Activated naive CD4-positive, alpha-beta T cell treated with anti-CD3 and anti-CD28 coated beads, Interleukin-2, amount 50 U/mL, for 24 hours (primary cell): ENCODE measurements around the gene RPP21.

Experiments used
- H3K27ac Mint-ChIP-seq: one replicate; pipeline ENCODE4 v1.8.0; 2021; ENCODE audit warnings: mild to moderate bottlenecking, mixed read lengths
- H3K27me3 Mint-ChIP-seq: one replicate; pipeline ENCODE4 v1.8.0; 2021; ENCODE audit warnings: mixed read lengths
- H3K36me3 Mint-ChIP-seq: one replicate; pipeline ENCODE4 v1.8.0; 2021; ENCODE audit warnings: mixed read lengths
- H3K4me1 Mint-ChIP-seq: one replicate; pipeline ENCODE4 v1.8.0; 2021; ENCODE audit warnings: mixed read lengths
- H3K4me3 Mint-ChIP-seq: one replicate; pipeline ENCODE4 v1.8.0; 2021; ENCODE audit warnings: mild to moderate bottlenecking, mixed read lengths
- H3K9me3 Mint-ChIP-seq: one replicate; pipeline ENCODE4 v1.8.0; 2021; ENCODE audit warnings: mixed read lengths

The RPP21 gene

GRCh38 chr6:30344868-30345671, at the start of gene RPP21:
RPP21 (plus strand) TSS chr6:30345156; CDS start chr6:30345172, 16 bp downstream.
- Mint-ChIP-seq H3K9me3 (no peaks in the 10 kb centered on the region), H3K4me1 (peaks cover 48% of the 10 kb centered on the region), H3K36me3 (peaks cover 11% of the 10 kb centered on the region), H3K4me3 (peak within 1 kb of the TSS; percentile 90), H3K27me3 (no peaks in the 10 kb centered on the region), H3K27ac (peak within 1 kb of the TSS; percentile 82)

DNA sequence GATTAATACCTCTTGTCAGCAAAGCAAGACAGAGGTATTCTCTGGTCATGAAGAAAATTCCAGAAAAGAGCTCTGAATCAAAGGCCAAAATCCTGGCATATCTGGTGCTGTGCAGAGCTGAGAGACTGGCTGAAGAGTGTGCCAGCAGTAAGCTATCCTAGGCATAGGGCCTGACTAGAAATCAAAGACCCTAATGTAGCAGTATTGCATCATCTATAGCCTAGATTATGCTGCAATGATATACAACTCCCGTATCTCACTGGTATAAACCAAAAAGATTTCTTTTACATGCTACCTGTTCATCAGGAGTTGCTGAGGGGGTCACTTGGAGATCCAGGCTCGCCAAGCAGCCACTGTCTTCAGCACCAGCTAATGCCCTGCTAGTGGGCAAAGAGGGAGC, 49.1 kb upstream of the RPP21 start:
- Mint-ChIP-seq H3K36me3 (peaks cover 19% of the 10 kb centered on the region), H3K4me1 (peaks cover 8% of the 10 kb centered on the region), H3K27me3 (no peaks in the 10 kb centered on the region), H3K9me3 (peaks cover 6% of the 10 kb centered on the region), H3K4me3 (no peak overlapping the region), H3K27ac (no peak overlapping the region)

- H3K36me3 Mint-ChIP-seq, result peaks cover 57% of the 10 kb centered on the region
- peak overlapping the region; percentile 23 for H3K27ac Mint-ChIP-seq
- no peaks in the 10 kb centered on the region for H3K27me3 Mint-ChIP-seq
- peaks cover 52% of the 10 kb centered on the region for H3K4me1 Mint-ChIP-seq
- H3K9me3 Mint-ChIP-seq, result peaks cover 16% of the 10 kb centered on the region
- H3K4me3 Mint-ChIP-seq, result no peak overlapping the region
Observed at GRCh38 chr6:30304002-30304401, 41.0 kb upstream of the RPP21 start.

DNA sequence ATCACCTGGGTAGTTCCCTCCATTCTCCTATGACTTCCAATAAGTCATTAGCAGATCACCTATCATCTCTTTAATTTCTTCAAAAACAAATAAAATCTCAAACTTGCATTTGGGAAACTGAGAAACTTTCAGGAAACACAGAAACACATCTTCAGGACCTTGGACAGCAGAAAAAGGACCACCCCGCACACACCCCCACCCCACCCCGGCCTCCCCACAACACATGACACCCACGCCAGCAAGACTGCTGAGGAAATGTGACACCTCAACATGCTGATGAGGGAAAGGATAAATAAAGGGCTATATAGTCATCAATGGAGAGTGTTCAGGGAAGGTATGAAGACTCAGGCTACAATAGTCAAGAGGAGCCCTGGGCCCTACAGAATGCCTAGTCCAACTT, 33.9 kb upstream of the RPP21 start:
- H3K36me3 Mint-ChIP-seq, result peaks cover 37% of the 10 kb centered on the region
- H3K27me3 Mint-ChIP-seq, result no peaks in the 10 kb centered on the region
- H3K4me1 Mint-ChIP-seq, result peaks cover 55% of the 10 kb centered on the region
- no peaks in the 10 kb centered on the region for H3K9me3 Mint-ChIP-seq
- no peak overlapping the region for H3K27ac Mint-ChIP-seq
- no peak overlapping the region for H3K4me3 Mint-ChIP-seq

DNA sequence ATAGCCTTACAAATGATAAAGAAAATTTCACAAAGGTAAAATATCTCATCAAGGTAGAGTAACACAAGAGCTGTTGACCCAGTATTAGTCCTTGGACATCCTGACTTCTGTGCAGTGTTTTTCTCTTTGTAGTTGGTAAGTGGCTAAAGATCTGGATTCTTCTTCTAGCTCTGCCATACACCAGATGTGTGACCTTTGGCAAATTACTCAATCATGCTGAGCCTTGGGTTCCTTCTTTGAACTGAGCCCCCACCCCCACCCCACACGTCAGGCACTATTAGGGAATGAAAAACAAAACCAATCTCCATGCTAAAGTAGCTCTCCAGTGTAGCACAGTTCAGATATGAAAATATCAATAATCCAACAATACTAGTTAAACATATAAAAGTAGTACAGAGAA, 33.3 kb upstream of the RPP21 start:
- Mint-ChIP-seq H3K27ac (no peak overlapping the region), H3K9me3 (no peaks in the 10 kb centered on the region), H3K27me3 (no peaks in the 10 kb centered on the region), H3K4me1 (peaks cover 58% of the 10 kb centered on the region), H3K4me3 (no peak overlapping the region), H3K36me3 (peaks cover 36% of the 10 kb centered on the region)

- Mint-ChIP-seq H3K4me3 (no peak overlapping the region), H3K27ac (no peak overlapping the region), H3K36me3 (peaks cover 31% of the 10 kb centered on the region), H3K9me3 (no peaks in the 10 kb centered on the region), H3K4me1 (peaks cover 57% of the 10 kb centered on the region), H3K27me3 (no peaks in the 10 kb centered on the region)
Observed at GRCh38 chr6:30312266-30312665, 32.7 kb upstream of the RPP21 start.

DNA sequence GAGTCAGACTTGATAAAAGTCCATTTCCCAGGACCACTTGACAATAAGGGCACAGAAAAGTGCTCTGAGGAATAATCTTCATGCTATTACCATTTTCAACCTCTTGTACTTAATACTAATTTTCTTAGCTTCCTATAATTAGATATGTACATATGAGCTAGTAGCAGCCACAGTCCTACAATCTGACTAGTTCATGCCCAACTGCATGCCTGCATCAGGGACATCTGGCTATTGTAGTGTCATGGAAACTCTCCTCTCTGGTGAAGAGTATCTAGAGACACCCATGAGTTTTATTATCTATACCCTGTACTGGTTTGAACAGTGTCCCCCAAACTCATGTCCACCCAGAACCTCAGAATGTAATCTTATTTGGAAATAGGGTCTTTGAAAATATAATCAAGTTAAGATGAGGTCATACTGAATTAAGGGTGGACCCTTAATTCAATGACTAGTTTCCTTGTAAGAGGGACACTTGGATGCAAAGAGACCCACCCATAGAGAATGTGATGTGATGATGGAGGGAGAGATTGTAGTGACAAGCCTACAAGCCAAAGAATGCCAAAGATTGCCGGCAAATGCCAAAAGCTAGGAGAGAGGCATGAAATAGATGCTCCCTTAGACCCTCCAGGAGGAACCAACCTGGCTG, 32.2 kb upstream of the RPP21 start:
- Mint-ChIP-seq H3K4me1 (peaks cover 57% of the 10 kb centered on the region), H3K36me3 (peaks cover 30% of the 10 kb centered on the region), H3K27me3 (no peaks in the 10 kb centered on the region), H3K9me3 (no peaks in the 10 kb centered on the region), H3K4me3 (no peak overlapping the region), H3K27ac (no peak overlapping the region)

GRCh38 chr6:30315156-30315555, 29.8 kb upstream of the RPP21 start:
- Mint-ChIP-seq H3K36me3 (peaks cover 26% of the 10 kb centered on the region), H3K9me3 (no peaks in the 10 kb centered on the region), H3K27ac (no peak overlapping the region), H3K4me3 (no peak overlapping the region), H3K4me1 (peaks cover 63% of the 10 kb centered on the region), H3K27me3 (no peaks in the 10 kb centered on the region)

GRCh38 chr6:30317913-30318589, 26.9 kb upstream of the RPP21 start:
- peaks cover 31% of the 10 kb centered on the region for H3K36me3 Mint-ChIP-seq
- no peaks in the 10 kb centered on the region for H3K27me3 Mint-ChIP-seq
- peak overlapping the region; percentile 81 for H3K27ac Mint-ChIP-seq

GRCh38 chr6:30319146-30319835, 25.7 kb upstream of the RPP21 start:
- no peaks in the 10 kb centered on the region for H3K9me3 Mint-ChIP-seq
- H3K36me3 Mint-ChIP-seq, result peaks cover 26% of the 10 kb centered on the region
- H3K4me1 Mint-ChIP-seq, result peaks cover 86% of the 10 kb centered on the region
- no peak overlapping the region for H3K27ac Mint-ChIP-seq
- H3K27me3 Mint-ChIP-seq, result no peaks in the 10 kb centered on the region
- peak overlapping the region; percentile 19 for H3K4me3 Mint-ChIP-seq

More at GRCh38 chr6:30317913-30318589, 26.9 kb upstream of the RPP21 start:
- H3K4me1 Mint-ChIP-seq, result peaks cover 81% of the 10 kb centered on the region
- peak overlapping the region; percentile 66 for H3K4me3 Mint-ChIP-seq
- H3K9me3 Mint-ChIP-seq, result no peaks in the 10 kb centered on the region

DNA sequence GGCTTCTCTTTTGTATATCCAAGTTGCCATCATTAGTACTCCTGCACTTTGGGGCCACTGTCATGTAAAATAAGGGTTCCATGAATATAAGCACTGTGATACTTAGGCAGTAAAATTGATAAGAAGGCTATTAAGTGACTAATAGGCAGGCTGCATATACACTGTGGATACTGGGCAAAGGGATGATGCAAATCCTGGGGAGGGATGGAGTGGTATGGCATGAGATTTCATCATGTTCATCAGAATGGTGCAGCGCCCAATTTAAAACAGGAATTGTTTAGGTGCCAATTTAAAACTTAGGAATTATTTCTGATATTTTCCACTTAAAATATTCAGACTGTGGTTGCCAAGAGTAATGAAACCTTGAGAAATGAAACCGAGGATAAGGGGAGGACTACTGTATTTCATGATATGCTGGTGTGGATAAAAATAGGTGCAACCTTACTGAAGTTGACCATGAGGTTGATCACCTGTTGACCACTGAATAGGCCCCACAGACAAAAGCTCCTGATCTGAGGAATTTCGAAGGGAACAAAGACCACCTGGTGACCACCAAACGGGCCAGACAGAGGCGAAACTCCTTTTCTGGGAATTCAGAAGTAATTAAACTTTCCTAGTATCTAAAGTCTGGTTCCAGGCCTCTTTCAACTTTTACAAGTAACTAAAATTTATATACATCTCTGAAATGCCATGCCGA, 23.1 kb upstream of the RPP21 start:
- no peaks in the 10 kb centered on the region for H3K27me3 Mint-ChIP-seq
- peaks cover 29% of the 10 kb centered on the region for H3K36me3 Mint-ChIP-seq
- peak overlapping the region; percentile 84 for H3K27ac Mint-ChIP-seq
- peaks cover 86% of the 10 kb centered on the region for H3K4me1 Mint-ChIP-seq
- peak overlapping the region; percentile 79 for H3K4me3 Mint-ChIP-seq
- H3K9me3 Mint-ChIP-seq, result no peaks in the 10 kb centered on the region

- Mint-ChIP-seq H3K4me1 (peaks cover 84% of the 10 kb centered on the region), H3K27me3 (no peaks in the 10 kb centered on the region), H3K36me3 (peaks cover 27% of the 10 kb centered on the region), H3K9me3 (no peaks in the 10 kb centered on the region), H3K4me3 (peak overlapping the region; percentile 79), H3K27ac (peak overlapping the region; percentile 79)
Observed at GRCh38 chr6:30322527-30323501, 22.1 kb upstream of the RPP21 start.

DNA sequence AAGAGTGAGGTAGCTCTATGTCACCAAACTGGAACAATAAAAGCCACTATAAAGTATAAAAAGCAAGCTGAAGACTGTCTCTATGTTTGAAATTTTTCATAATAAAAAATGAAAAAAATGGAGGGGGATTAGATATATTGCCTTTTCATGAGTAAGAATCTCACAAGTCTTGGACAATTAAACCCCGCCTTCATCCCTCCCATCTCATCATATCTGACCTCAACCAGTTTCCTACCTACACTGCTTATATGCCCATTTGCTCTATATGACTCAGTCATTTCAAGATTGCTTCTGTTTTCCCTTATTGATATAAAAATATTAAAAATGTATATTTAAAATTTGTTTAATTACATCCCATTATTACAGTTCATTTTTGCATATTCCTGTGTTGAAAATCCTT, 21.1 kb upstream of the RPP21 start:
- no peaks in the 10 kb centered on the region for H3K9me3 Mint-ChIP-seq
- H3K4me1 Mint-ChIP-seq, result peaks cover 84% of the 10 kb centered on the region
- H3K36me3 Mint-ChIP-seq, result peaks cover 25% of the 10 kb centered on the region
- H3K27ac Mint-ChIP-seq, result no peak overlapping the region
- peak overlapping the region; percentile 96 for H3K4me3 Mint-ChIP-seq
- H3K27me3 Mint-ChIP-seq, result no peaks in the 10 kb centered on the region
